Astrocyte (in vitro differentiated cells and primary cell): ENCODE data around the gene NFYB.

Experiments used
- CTCF ChIP-seq: IDR thresholded peaks from 2 replicates; pipeline ENCODE4 v1.5.1; 2011; ENCODE audit warnings: low read depth, mild to moderate bottlenecking, inconsistent platforms, low read length, moderate library complexity; ENCODE audit not compliant: insufficient read depth
- EZH2 ChIP-seq: IDR thresholded peaks from 2 replicates; pipeline ENCODE4 v1.6.1; 2012; ENCODE audit warnings: mild to moderate bottlenecking, low read length, inconsistent platforms; ENCODE audit not compliant: insufficient read depth

DNA sequence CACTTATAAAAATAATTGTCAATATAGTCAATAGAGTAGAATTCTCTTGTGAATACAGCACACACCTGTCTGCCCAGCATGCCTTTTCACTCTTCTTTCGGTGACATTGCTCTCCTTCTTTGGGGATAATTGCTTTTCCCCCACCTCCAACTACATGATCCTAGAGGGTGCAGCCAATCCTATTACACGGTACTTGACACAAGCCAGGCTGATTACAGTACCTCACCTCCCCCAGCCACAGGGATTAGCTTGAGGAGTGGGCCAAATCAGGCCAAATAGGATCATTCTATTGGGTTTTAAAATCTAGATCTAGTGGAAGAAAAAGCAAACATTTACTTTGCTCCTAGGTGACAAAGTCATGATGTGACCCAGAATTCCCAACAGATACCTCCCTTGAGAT, 16.8 kb upstream of the NFYB start:
- no peak for TF ChIP-seq CTCF
- no peak for TF ChIP-seq EZH2
